GM12801 (cell line): ENCODE measurements around the gene NR2F1.

Experiments
- TF ChIP-seq, protein P1 (sequence below): IDR thresholded peaks from one replicate; pipeline ENCODE4 v1.5.1; 2011; ENCODE audit warnings: control low read depth; ENCODE audit not compliant: insufficient read length; ENCODE audit errors: extremely low read depth

Gene NR2F1

DNA sequence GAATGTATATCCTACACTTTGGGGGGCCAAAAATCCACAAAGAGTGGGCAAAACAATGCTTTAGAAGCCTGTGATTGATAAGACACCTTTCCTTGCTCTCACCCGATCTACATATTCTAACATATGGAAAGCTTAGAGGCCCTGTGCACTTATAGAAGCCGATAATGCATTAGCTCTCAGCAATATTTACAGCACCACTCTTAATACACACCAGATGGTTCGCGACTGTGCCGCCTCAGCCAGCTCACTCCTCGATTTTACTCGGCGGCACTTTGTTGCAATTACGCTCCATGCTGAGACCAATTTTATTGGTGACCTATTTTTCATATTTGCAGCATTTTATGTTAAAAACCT, 18.8 kb downstream of the NR2F1 start:
- TF ChIP-seq, protein P1, sequence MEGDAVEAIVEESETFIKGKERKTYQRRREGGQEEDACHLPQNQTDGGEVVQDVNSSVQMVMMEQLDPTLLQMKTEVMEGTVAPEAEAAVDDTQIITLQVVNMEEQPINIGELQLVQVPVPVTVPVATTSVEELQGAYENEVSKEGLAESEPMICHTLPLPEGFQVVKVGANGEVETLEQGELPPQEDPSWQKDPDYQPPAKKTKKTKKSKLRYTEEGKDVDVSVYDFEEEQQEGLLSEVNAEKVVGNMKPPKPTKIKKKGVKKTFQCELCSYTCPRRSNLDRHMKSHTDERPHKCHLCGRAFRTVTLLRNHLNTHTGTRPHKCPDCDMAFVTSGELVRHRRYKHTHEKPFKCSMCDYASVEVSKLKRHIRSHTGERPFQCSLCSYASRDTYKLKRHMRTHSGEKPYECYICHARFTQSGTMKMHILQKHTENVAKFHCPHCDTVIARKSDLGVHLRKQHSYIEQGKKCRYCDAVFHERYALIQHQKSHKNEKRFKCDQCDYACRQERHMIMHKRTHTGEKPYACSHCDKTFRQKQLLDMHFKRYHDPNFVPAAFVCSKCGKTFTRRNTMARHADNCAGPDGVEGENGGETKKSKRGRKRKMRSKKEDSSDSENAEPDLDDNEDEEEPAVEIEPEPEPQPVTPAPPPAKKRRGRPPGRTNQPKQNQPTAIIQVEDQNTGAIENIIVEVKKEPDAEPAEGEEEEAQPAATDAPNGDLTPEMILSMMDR, result no peak

DNA sequence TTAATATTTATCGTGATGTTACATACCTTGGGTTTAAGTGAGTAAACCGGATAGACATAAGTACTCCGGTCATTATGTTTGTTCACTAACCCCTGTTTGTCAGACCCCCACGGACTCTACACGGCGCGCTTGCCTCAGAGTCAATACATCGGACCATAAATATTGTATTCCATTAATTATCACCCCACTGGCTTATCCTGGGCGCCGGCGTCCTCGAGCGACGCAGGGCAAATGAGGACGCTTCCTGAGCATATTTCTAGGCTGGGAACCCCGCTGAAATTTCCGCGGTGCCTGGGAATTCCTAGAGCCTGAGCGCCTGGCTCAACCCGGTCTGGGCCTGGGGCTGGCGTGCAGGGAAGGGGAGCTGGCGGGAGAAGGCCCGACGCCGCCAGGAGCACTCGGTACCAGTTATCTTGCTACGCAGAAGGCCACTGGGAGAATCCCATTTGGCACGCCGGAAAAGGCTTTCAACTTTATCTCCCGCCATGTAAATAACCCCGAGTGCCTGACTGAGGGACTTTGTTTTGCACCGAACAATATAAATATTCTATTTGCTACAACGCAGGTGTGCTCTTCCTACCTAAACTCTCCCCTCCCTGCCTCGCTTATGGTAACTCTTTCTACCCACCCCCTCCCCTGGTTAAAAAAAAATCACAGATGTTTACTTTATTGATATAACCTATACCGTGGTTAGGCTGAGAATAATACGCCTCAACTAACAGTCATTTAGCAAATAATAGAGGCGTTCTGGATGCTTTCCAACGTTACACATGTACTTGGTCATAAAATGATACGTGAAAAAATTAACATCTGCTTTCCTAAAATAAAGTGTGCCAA, 19.4 kb downstream of the NR2F1 start:
- TF ChIP-seq, protein P1, result no peak

DNA sequence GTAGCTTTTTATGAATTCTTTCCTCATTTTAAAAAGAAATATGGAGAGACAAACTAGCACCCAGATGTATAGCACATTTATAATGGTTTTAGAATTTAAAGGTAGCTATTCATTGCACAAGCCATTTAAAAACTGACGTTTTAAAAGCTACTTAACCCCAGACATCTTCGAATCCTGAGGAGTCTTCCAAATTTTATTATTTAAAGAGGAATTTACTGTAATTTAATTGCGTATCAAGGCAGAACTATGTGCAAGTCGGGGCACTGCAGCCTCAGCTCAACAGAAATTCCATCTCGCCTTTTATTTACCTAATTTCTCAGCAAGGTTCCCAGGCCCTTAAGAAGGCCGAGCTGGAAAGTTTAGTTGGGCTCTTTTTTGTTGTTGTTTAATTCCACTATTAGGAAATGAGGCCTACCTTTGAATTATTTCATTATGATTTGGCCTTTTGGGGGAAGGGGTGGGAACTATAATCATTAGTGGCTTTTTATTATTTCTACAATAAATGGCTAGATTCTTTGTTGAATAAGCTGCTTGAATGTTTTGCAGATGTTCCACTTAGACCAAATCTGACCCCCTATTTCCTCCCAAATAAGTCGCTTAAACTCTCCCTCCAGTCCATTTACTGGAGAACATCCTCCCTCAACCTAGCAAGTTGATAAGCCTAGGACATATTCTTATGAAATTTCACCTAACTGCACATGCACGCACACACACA, 20.2 kb downstream of the NR2F1 start:
- TF ChIP-seq, protein P1, result no peak

DNA sequence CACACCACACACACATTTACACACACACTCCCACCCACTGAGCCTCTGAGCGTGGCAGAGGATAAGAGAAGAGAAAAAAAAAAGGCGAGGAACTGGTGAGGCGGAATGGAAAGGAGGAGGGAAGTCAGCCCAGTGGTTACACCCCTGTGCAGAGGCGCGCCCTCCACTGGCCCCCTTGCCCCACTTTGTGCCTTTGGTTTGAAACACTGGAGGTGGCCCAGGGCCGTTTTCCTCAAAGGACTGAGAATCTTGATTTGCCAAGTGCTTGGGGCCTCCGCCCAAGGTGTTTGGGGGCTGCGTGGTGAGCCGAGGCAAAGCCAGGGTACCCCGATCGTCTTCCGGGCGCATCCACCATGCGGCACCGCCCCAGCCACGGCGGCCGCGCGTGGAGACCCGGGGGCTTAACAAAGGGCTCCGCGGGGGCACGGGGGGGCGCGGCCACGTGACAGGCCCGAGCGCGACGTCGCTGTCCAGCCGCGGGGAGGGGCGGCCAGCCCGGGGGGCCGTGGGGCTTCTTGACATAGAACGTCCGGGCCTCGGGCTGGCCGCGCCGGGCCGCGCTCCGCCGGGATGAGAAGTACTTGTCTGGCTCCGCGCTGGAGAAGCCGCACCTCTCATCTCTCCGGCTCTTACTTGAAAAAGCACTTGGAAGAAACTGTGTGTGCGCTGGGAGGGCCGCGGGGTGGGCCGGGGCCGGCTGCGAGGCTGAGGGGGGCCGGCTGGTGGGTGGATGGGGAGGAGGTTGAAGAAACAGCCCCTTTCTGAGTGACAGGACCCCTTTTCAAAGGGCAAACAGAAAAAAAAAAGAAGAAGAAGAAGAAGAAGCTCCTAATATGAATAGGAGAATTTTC, 21.0 kb downstream of the NR2F1 start:
- TF ChIP-seq, protein P1, result no peak

DNA sequence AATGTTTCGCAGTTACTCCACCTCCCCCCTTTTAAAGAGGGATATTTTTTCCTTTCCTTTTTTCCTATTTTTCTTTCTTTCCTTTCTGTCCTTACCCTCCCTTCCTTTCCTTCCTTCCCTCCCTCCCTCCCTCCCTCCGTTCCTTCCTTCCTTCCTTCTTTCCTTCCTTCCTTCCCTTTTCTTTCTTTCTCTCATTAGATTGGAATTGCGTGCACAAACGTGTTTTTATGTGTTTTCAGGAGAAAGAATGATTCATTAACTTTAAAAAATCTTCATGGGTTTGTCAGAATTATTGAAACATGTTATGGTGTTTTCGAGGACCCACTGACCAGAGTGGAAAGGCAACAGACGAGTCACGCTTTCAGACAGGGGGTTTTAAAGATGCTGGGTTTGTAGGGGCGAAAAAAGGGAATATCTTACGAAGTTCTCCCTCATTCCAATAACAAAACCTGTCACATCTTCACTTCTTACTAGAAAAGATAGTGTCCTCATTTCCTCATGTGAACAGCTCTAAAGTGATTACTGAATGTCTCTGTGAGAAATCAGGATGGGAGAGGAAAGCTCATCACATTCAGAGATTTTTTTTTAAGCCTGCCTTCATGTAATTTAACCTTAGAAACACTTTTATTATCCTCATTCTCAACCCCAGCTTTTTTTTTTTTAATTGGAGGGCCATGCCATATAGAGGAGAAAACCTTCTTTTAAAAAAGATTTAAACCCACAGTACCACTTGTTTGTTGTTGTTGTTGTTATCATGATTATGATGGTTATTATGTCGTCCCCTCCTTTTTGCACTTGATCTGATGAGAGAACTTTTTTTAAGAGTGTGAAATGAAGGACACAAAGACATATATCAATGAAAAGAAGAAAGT, 21.9 kb downstream of the NR2F1 start:
- TF ChIP-seq, protein P1, result no peak

DNA sequence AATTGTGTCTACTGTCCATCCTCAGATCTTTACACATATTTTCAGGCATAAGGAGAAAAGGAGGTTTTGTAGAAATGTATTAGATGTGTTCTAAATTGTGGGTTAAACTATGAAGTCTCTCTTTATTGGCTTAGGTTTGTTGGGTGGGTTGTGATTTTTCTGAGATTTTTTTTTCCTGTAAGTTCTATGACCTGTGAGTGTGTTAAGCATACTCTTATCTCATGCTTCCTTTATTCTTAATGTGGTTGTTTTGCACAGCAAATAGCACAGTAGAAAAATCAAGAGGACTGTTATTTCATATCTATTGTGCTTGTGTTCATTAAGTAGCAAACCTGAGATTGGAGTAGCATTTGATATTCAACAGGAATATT, 23.3 kb downstream of the NR2F1 start:
- TF ChIP-seq, protein P1, result no peak
